Type B pancreatic cell (in vitro differentiated cells): ENCODE measurements around the gene NFKBIA. TPM values are rescaled to one million over a fixed set of nuclear protein-coding genes. Genes with fewer than 3 reads are reported as not detected.

ENCODE experiments used
- DNase-seq: peaks from one replicate; pipeline ENCODE4 v3.0.0; 2021; ENCODE audit warnings: mixed read lengths; ENCODE audit not compliant: unreplicated experiment; ENCODE audit errors: extremely low spot score
- H3K27ac Mint-ChIP-seq: 2 replicates; pipeline ENCODE4 v1.8.0; 2021; ENCODE audit warnings: mild to moderate bottlenecking, mixed read lengths
- H3K27me3 Mint-ChIP-seq: 2 replicates; pipeline ENCODE4 v1.8.0; 2021; ENCODE audit warnings: mixed read lengths
- H3K36me3 Mint-ChIP-seq: 2 replicates; pipeline ENCODE4 v1.8.0; 2021; ENCODE audit warnings: mixed read lengths
- H3K4me1 Mint-ChIP-seq: one replicate; pipeline ENCODE4 v1.8.0; 2021; ENCODE audit warnings: mixed read lengths; ENCODE audit not compliant: unreplicated experiment
- H3K4me3 Mint-ChIP-seq: 2 replicates; pipeline ENCODE4 v1.8.0; 2021; ENCODE audit warnings: mild to moderate bottlenecking, mixed read lengths
- H3K9me3 Mint-ChIP-seq: 2 replicates; pipeline ENCODE4 v1.8.0; 2021; ENCODE audit warnings: mixed read lengths
- total RNA-seq: library from RNA; stranded (reverse); gene quantifications from 2 replicates; pipeline ENCODE4 v1.2.1, GENCODE V29; 2021; ENCODE audit warnings: low replicate concordance
- TF ChIP-seq, protein P1 (sequence below): fragments of 200-600 bp; sonication (generic); conservative IDR thresholded peaks from 2 replicates; pipeline ENCODE4 v1.5.0; 2021; ENCODE audit warnings: antibody characterized with exemption, mild to moderate bottlenecking

The NFKBIA gene
- total RNA-seq, 1 donor from 2014 or later = 63.4 TPM

DNA sequence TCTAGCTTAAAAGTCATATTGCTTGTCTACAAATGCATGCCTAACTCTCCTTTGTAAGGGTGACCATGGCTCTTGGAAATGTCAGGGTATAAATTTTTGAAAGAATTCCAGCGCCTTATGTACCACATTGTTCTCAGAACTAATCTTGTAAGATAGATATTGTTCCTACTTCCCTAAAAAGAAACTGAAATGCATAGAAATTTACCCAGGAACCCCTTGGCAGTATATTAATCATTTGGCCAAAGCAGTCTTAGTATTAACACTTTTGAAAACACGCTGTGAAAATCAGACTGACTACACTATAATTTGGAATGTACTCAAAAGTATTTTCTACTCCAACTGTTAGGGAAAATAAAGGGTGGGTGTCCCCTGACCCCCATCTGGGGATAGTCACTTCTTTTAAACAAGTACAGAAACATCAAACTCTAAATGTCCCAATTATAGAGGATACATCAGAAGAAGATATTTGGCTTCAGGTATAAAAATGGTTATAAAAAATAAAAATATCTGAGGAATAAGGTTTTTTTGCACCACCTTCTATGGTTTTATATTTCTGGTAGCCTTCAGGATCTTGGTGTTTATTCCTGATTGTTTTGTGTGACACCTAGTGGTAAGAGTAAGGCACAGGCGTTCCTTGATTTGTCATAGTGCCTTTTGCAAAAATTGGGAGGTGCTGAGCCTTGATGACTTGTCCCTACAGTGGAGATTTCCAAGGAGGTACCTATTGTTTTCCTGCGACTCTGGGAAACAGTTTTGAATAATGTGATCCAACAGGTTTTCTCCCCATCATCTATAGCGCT, 2.2 kb upstream of the NFKBIA start:
- Mint-ChIP-seq H3K4me3 (peak overlapping the region; percentile 36), H3K4me1 (peaks cover 25% of the 10 kb centered on the region), H3K27me3 (no peaks in the 10 kb centered on the region), H3K27ac (peak overlapping the region; percentile 96), H3K36me3 (peaks cover 9% of the 10 kb centered on the region), H3K9me3 (no peaks in the 10 kb centered on the region)
- TF ChIP-seq, protein P1, sequence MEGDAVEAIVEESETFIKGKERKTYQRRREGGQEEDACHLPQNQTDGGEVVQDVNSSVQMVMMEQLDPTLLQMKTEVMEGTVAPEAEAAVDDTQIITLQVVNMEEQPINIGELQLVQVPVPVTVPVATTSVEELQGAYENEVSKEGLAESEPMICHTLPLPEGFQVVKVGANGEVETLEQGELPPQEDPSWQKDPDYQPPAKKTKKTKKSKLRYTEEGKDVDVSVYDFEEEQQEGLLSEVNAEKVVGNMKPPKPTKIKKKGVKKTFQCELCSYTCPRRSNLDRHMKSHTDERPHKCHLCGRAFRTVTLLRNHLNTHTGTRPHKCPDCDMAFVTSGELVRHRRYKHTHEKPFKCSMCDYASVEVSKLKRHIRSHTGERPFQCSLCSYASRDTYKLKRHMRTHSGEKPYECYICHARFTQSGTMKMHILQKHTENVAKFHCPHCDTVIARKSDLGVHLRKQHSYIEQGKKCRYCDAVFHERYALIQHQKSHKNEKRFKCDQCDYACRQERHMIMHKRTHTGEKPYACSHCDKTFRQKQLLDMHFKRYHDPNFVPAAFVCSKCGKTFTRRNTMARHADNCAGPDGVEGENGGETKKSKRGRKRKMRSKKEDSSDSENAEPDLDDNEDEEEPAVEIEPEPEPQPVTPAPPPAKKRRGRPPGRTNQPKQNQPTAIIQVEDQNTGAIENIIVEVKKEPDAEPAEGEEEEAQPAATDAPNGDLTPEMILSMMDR = peak; percentile 89
- DNase-seq = no peak

GRCh38 chr14:35406090-35406489, 1.5 kb upstream of the NFKBIA start:
- Mint-ChIP-seq H3K36me3 (peaks cover 11% of the 10 kb centered on the region), H3K4me1 (peaks cover 26% of the 10 kb centered on the region), H3K27me3 (no peaks in the 10 kb centered on the region), H3K9me3 (no peaks in the 10 kb centered on the region), H3K4me3 (peak overlapping the region; percentile 96), H3K27ac (peak overlapping the region; percentile 96)
- no peak for DNase-seq
- TF ChIP-seq, protein P1 = no peak

GRCh38 chr14:35405304-35405996, 901 bp upstream of the NFKBIA start:
- Mint-ChIP-seq H3K4me1 (peaks cover 32% of the 10 kb centered on the region), H3K27ac (peak overlapping the region; percentile 96)
- TF ChIP-seq, protein P1 = no peak

GRCh38 chr14:35403603-35404448, 723 bp downstream of the NFKBIA start:
- peak; percentile 88 for DNase-seq
- H3K36me3 Mint-ChIP-seq = peaks cover 20% of the 10 kb centered on the region
- H3K4me1 Mint-ChIP-seq = peaks cover 38% of the 10 kb centered on the region
- H3K4me3 Mint-ChIP-seq = peak overlapping the region; percentile 96
- H3K27me3 Mint-ChIP-seq = no peaks in the 10 kb centered on the region
- no peaks in the 10 kb centered on the region for H3K9me3 Mint-ChIP-seq
- H3K27ac Mint-ChIP-seq = peak overlapping the region; percentile 96
- TF ChIP-seq, protein P1 = no peak

More at GRCh38 chr14:35405304-35405996, 901 bp upstream of the NFKBIA start:
- no peaks in the 10 kb centered on the region for H3K9me3 Mint-ChIP-seq
- DNase-seq = no peak
- peaks cover 16% of the 10 kb centered on the region for H3K36me3 Mint-ChIP-seq
- H3K27me3 Mint-ChIP-seq = no peaks in the 10 kb centered on the region
- peak overlapping the region; percentile 96 for H3K4me3 Mint-ChIP-seq

- Mint-ChIP-seq H3K27ac (peak overlapping the region; percentile 90), H3K27me3 (no peaks in the 10 kb centered on the region), H3K4me3 (peak overlapping the region; percentile 89), H3K4me1 (peaks cover 42% of the 10 kb centered on the region), H3K36me3 (peaks cover 20% of the 10 kb centered on the region), H3K9me3 (no peaks in the 10 kb centered on the region)
- no peak for DNase-seq
- TF ChIP-seq, protein P1 = no peak
These were observed 1.4 kb downstream of the NFKBIA start for GRCh38 chr14:35403114-35403602.
